HG03558 (cell line): Measurements from ENCODE around the gene SGIP1.
"Not testable (repeated sequence)": the region's sequence is repeated elsewhere in the genome, so short reads cannot be mapped to it uniquely, and the experiment has no call there.

Source experiments
- ATAC-seq: cut with Tn5 transposase; IDR thresholded peaks from one replicate; pipeline ENCODE4 v1.9.1; 2021; ENCODE audit warnings: moderate number of reproducible peaks; ENCODE audit not compliant: unreplicated experiment; ENCODE audit errors: extremely low read depth

The SGIP1 gene

DNA sequence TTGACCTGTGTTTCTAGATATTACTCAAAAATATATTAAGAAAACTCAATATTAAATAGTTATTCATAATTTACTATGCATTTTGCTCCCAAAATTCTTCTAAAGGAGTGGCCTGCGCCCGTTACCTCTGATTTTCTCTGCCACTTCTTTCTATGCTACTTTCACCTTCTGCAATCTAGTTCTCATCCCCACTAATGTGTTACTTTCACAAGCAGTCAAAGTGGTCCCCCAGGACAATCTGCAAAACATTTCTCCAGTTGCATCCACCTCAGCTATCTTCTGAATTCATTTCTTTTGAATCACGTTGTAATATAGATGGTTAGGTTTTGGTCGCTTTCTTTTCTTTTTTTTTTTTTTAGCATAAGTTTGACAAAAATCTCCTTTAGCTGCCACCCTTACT, 253.7 kb downstream of the SGIP1 start:
- no peak for ATAC-seq

GRCh38 chr1:66788231-66788939, 254.4 kb downstream of the SGIP1 start:
- ATAC-seq, result peak; percentile 42

GRCh38 chr1:66791621-66792610, 258.0 kb downstream of the SGIP1 start:
- ATAC-seq, result no peak

GRCh38 chr1:66795839-66796238, 261.9 kb downstream of the SGIP1 start:
- not testable (repeated sequence) for ATAC-seq
